SJCRH30 (cell line): Measurements from ENCODE around the gene ARHGEF6. TPM values are rescaled to one million over a fixed set of nuclear protein-coding genes. Genes with fewer than 3 reads are reported as not detected.

Experiments used
- DNase-seq, 2 experiments: peaks; one replicate each; pipeline ENCODE4 v3.0.0-alpha.2; 2015 to 2020
- H3K27ac ChIP-seq: fragments of 250-450 bp; sonication (Bioruptor Pico); 2 replicates; pipeline ENCODE4 v1.5.1; 2020; ENCODE audit warnings: mild to moderate bottlenecking, moderate library complexity
- H3K27me3 ChIP-seq: fragments of 250-450 bp; sonication (Bioruptor Pico); 2 replicates; pipeline ENCODE4 v1.5.1; 2020; ENCODE audit warnings: mild to moderate bottlenecking, moderate library complexity
- H3K36me3 ChIP-seq: fragments of 250-450 bp; sonication (Bioruptor Pico); 2 replicates; pipeline ENCODE4 v1.5.1; 2020; ENCODE audit warnings: mild to moderate bottlenecking, moderate library complexity
- H3K4me1 ChIP-seq: fragments of 250-450 bp; sonication (Bioruptor Pico); 2 replicates; pipeline ENCODE4 v1.5.1; 2020; ENCODE audit warnings: mild to moderate bottlenecking, moderate library complexity
- H3K4me3 ChIP-seq: fragments of 250-450 bp; sonication (Bioruptor Pico); 2 replicates; pipeline ENCODE4 v1.5.1; 2020; ENCODE audit warnings: mild to moderate bottlenecking, moderate library complexity
- H3K9me3 ChIP-seq: fragments of 250-450 bp; sonication (Bioruptor Pico); replicated peaks from 2 replicates; pipeline ENCODE4 v1.5.1; 2020; ENCODE audit warnings: mild to moderate bottlenecking, moderate library complexity
- total RNA-seq: library from RNA; depleted of rRNA; stranded (reverse); fragments of >200 nt; shearing (Covaris generic); gene quantifications from 2 replicates; pipeline ENCODE4 v1.2.3, GENCODE V29; 2014

Gene ARHGEF6
- total RNA-seq, 1 experiment from 2014 or later, result 10.8 TPM

GRCh38 chrX:136745215-136746173 lies 35.2 kb downstream of the ARHGEF6 start:
- H3K9me3 ChIP-seq, result no peaks in the 10 kb centered on the region
- 0 out of 2 replicates have a peak, but pooled peaks cover 5% of the 10 kb centered on the region for H3K4me1 ChIP-seq
- H3K4me3 ChIP-seq, result no peak overlapping the region
- no peaks in the 10 kb centered on the region for H3K36me3 ChIP-seq
- no peaks in the 10 kb centered on the region for H3K27me3 ChIP-seq
- no peak overlapping the region for H3K27ac ChIP-seq
- no peak for DNase-seq

DNA sequence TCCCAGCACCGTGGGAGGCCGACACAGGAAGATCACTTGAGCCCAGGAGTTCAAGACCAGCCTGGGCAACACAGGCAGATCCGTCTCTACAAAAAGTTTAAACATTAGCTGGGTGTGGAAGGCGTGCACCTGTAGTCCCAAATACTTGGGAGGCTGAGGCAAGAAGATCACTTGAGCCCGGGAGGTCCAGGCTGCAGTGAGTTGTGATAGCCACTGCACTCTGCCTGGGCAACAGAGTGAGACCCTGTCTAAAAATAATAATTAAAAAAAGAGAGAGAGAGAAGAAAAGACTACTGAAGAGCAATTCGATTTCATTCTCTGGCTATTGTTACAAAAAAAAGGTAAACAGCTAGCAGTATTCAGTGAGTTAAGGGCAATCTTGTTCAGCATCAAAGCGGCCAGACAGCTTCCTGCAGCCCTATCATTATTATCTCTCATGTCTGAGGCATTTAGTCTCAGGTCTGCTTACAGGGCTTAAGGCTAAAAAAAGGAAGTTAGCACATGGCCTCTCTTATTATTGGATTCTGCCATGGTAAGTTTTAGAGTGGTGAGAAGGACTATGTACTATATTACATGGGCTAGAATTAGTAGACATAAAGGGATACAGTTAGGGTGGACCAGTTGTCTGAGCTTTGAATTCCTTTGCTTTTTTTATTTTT lies 37.9 kb downstream of the ARHGEF6 start:
- no peak for DNase-seq
- H3K27ac ChIP-seq, result no peak overlapping the region
- H3K36me3 ChIP-seq, result no peaks in the 10 kb centered on the region

GRCh38 chrX:136738049-136738729 lies 42.5 kb downstream of the ARHGEF6 start:
- no peak for DNase-seq
- no peak overlapping the region for H3K27ac ChIP-seq
- no peaks in the 10 kb centered on the region for H3K4me1 ChIP-seq
- H3K4me3 ChIP-seq, result no peak overlapping the region
- no peaks in the 10 kb centered on the region for H3K27me3 ChIP-seq
- H3K9me3 ChIP-seq, result no peaks in the 10 kb centered on the region
- no peaks in the 10 kb centered on the region for H3K36me3 ChIP-seq

More for the DNA sequence above, 37.9 kb downstream of the ARHGEF6 start:
- Histone ChIP-seq H3K4me3 (no peak overlapping the region), H3K27me3 (no peaks in the 10 kb centered on the region), H3K4me1 (0 out of 2 replicates have a peak, but pooled peaks cover 5% of the 10 kb centered on the region), H3K9me3 (no peaks in the 10 kb centered on the region)

DNA sequence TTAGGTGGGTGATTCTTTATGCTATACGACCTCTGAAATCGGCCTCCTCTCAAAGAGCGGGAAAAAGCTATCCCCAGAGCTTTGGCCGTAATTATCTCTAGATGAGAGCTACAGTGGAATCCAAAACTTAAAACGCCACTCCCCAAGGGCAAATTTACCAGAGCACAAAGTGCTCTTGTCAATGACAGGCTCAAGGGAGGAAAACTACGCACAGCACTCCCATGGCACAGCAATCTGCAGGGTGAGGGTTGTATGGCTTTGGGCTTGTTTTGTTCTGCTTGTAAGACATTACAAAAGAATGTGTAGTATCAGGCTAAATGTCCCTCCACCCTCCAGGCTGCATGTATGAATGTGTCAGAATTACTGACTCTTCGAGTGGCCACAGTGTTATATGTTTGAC lies 44.0 kb downstream of the ARHGEF6 start:
- no peaks in the 10 kb centered on the region for H3K9me3 ChIP-seq
- H3K4me1 ChIP-seq, result no peaks in the 10 kb centered on the region
- H3K27ac ChIP-seq, result no peak overlapping the region
- no peak overlapping the region for H3K4me3 ChIP-seq
- DNase-seq, result no peak
- no peaks in the 10 kb centered on the region for H3K36me3 ChIP-seq
- no peaks in the 10 kb centered on the region for H3K27me3 ChIP-seq

DNA sequence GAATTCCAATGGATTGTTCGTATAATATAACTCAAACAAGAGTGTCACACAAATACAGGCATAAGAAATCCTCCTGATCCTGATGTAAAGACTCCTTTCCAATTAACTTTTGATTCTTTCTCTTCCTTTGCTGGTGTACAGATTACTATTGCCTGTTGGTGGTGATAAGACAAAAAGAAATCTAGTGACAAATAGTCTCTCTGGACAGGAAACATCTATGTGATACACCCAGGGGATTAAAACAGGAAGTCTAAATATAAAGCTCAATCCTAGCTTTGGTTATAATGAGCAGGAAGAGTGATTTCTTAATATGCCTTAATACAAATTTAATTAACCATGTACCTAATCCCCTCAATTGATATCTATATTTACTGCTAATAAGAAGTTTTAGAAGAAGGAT lies 45.1 kb downstream of the ARHGEF6 start:
- no peak for DNase-seq
- Histone ChIP-seq H3K9me3 (no peaks in the 10 kb centered on the region), H3K36me3 (no peaks in the 10 kb centered on the region), H3K4me3 (no peak overlapping the region), H3K4me1 (no peaks in the 10 kb centered on the region), H3K27ac (no peak overlapping the region), H3K27me3 (no peaks in the 10 kb centered on the region)

GRCh38 chrX:136733613-136734012 lies 47.1 kb downstream of the ARHGEF6 start:
- DNase-seq, result no peak
- Histone ChIP-seq H3K4me3 (no peak overlapping the region), H3K27me3 (no peaks in the 10 kb centered on the region), H3K27ac (no peak overlapping the region), H3K9me3 (no peaks in the 10 kb centered on the region), H3K4me1 (no peaks in the 10 kb centered on the region), H3K36me3 (no peaks in the 10 kb centered on the region)

DNA sequence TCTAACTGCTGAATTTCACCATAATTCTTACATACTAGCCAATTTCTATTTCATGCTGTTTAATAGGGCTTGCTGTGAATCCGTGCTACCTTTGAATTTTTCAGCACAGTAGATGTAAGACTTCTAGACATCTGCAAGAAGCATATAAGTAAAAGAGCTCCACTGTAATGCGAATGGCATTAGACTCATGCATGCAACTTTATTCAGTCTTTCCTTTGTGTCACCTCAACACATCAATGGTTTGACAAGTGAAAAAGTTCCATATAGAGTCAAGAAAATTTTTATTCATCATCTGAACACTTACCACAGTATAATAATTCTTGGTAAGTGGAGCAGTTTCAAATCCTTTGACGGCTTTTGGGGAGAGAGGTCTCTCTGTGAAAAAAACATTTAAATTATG lies 48.9 kb downstream of the ARHGEF6 start:
- no peak overlapping the region for H3K4me3 ChIP-seq
- no peak overlapping the region for H3K27ac ChIP-seq
- H3K9me3 ChIP-seq, result no peaks in the 10 kb centered on the region
- H3K4me1 ChIP-seq, result no peaks in the 10 kb centered on the region
- H3K36me3 ChIP-seq, result no peaks in the 10 kb centered on the region
- H3K27me3 ChIP-seq, result no peaks in the 10 kb centered on the region
- DNase-seq, result no peak

DNA sequence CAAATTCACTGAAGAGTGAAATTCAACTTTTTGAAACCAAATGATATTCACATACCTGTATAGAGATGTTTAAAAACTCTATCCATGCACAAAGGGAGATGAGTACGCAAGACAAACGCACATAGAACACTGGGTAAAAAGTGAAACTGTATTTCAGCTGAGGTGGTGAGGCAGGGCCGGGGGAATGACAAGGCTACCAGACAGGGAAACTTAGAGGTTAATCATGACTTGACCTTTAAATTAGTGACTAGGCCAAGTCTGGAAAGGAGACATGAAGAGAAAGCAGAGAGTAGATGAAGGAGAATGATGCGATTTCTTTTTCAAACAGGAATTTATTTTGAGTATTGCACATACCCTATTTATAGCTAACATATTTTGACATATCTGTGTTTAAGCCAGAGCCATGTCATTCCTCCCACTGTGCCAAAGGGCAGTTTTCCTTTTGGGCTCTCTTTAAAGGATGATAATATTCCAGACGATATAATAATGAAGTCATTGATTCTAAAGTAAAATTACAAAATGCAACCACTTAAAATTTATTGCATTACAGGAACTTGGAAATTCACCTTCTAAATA lies 49.4 kb downstream of the ARHGEF6 start:
- Histone ChIP-seq H3K9me3 (no peaks in the 10 kb centered on the region), H3K27me3 (no peaks in the 10 kb centered on the region), H3K4me3 (no peak overlapping the region), H3K4me1 (no peaks in the 10 kb centered on the region), H3K36me3 (no peaks in the 10 kb centered on the region), H3K27ac (no peak overlapping the region)
- DNase-seq, result no peak

DNA sequence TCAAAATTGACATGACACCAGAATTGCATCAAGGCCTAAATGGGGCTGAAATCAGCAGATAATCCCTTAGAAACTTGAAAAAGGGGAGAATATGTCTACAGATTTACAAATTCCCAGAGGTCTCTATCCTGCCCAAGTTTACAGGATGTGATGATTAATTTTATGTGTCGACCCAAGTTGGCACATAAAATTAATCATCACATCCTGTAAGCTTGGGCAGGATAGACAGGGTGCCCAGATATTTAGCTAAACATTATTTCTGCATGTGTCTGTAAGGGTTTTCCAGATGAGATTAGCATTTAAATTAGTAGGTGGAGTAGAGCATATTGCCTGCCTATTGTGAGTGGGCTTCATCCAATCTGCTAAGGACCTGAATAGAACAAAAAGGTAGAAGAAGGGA lies 52.3 kb downstream of the ARHGEF6 start:
- DNase-seq, result no peak
- no peak overlapping the region for H3K27ac ChIP-seq
- no peaks in the 10 kb centered on the region for H3K4me1 ChIP-seq
- no peaks in the 10 kb centered on the region for H3K9me3 ChIP-seq
- no peak overlapping the region for H3K4me3 ChIP-seq
- H3K27me3 ChIP-seq, result no peaks in the 10 kb centered on the region
- H3K36me3 ChIP-seq, result no peaks in the 10 kb centered on the region

DNA sequence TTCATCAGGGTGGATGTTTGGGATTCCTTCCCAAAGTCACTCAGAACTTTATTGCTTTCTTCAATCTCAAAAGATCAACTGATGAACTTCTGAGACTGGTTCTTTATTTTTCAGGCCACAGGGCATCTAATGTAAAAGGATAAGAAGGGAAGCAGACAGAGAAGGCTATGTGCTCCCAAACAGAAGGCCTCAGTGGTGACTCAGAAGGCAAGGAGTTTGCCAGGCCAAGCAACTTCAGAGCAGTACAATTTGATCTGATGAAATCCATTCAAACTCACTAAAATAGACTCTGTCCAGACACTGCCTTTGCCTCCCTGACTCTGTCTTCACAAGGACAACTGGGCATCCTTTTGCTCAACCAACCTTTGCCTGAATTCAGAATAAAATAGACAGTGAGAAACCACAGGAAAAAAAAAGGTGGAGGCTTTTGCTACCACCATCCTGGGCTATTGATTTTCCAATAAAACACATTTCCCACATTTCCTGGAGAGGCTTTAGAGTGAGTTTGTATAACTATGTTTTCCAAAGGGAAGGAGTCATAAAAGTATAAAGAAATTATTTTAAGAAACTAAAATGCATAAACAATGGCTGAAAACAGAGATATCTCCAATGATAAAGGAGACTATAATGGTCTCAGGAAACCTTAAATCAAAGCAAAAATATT lies 55.2 kb downstream of the ARHGEF6 start:
- Histone ChIP-seq H3K36me3 (no peaks in the 10 kb centered on the region), H3K27ac (no peak overlapping the region), H3K4me1 (no peaks in the 10 kb centered on the region), H3K4me3 (no peak overlapping the region), H3K9me3 (no peaks in the 10 kb centered on the region), H3K27me3 (no peaks in the 10 kb centered on the region)
- no peak for DNase-seq

GRCh38 chrX:136718091-136718490 lies 62.6 kb downstream of the ARHGEF6 start:
- no peaks in the 10 kb centered on the region for H3K4me1 ChIP-seq
- H3K9me3 ChIP-seq, result no peaks in the 10 kb centered on the region
- no peaks in the 10 kb centered on the region for H3K27me3 ChIP-seq
- no peak overlapping the region for H3K4me3 ChIP-seq
- no peak overlapping the region for H3K27ac ChIP-seq
- DNase-seq, result no peak
- H3K36me3 ChIP-seq, result no peaks in the 10 kb centered on the region

DNA sequence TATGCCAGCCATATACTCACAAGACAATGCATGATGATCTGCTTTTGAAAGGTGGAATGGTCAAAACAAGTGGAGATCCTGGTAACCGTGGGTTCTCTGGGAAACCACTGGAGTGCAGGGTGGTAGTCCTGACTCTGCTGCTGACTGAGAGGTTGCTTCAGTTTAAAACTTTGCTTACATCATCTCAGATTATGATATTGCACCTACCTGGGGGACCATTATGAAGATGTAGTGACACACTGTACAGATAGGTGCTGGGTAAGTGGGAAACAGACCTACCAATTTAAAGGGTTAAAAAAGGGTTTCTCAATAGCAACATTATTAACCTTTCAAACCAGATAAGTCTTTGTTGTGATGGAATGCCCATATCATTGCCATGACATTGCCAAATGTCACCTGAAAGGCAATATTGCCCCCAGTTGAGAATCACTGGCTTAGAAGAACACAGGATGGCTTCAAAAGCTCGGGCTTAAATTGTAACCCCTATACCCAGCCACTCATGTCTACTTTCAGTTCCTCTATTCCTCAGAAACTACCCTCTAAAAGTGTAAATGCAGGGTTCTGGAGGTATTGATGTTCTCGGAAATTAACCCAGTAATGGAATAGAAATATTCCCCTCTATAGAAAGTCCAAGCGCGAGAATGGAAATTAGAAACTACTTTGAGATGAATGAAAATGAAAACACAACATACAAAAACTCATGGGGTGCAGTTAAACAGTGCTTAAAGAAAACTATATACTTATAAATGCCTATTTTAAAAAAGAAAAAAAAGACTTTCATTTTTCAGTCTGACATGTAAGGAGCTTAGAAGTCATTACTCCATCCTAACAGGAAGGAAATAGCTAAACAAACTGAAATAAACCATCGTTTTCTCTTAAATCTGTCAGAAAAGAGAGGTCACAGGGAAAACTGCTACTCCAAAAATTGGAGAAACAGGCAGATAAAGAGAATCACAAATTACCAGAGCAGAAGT lies 65.8 kb downstream of the ARHGEF6 start:
- no peak for DNase-seq
- Histone ChIP-seq H3K27ac (no peak overlapping the region), H3K9me3 (no peaks in the 10 kb centered on the region), H3K36me3 (no peaks in the 10 kb centered on the region), H3K27me3 (no peaks in the 10 kb centered on the region), H3K4me1 (no peaks in the 10 kb centered on the region), H3K4me3 (no peak overlapping the region)

GRCh38 chrX:136712650-136713310 lies 68.0 kb downstream of the ARHGEF6 start:
- H3K36me3 ChIP-seq, result no peaks in the 10 kb centered on the region
- H3K4me3 ChIP-seq, result no peak overlapping the region
- H3K27ac ChIP-seq, result no peak overlapping the region
- H3K9me3 ChIP-seq, result no peaks in the 10 kb centered on the region
- no peaks in the 10 kb centered on the region for H3K27me3 ChIP-seq
- DNase-seq, result no peak
- no peaks in the 10 kb centered on the region for H3K4me1 ChIP-seq
